Prostate gland (tissue), 2 donors: ENCODE measurements around the gene SETD6. TPM values are rescaled to one million over a fixed set of nuclear protein-coding genes. Genes with fewer than 3 reads are reported as not detected.

Experiments
- DNase-seq: peaks from one replicate; pipeline ENCODE4 v3.0.0-alpha.2; 2019; ENCODE audit warnings: low spot score
- H3K27ac ChIP-seq, 2 donors: fragments of 200-600 bp; sonication (generic); 2 replicates each; pipeline ENCODE4 v1.5.1; 2017 to 2019
- H3K27me3 ChIP-seq: fragments of 200-600 bp; sonication (generic); replicated peaks from 2 replicates; pipeline ENCODE4 v1.5.1; 2019; ENCODE audit not compliant: insufficient read depth
- H3K36me3 ChIP-seq, 2 donors: fragments of 200-600 bp; sonication (generic); 1 replicate in 1 of 2; 2 replicates in 1 of 2; pipeline versions ENCODE4 v1.5.1 to v1.8.1; 2017 to 2019
- H3K4me1 ChIP-seq: fragments of 200-600 bp; sonication (generic); replicated peaks from 2 replicates; pipeline ENCODE4 v1.5.1; 2019
- H3K4me3 ChIP-seq, 2 donors: fragments of 200-600 bp; sonication (generic); 2 replicates each; pipeline ENCODE4 v1.5.1; 2017 to 2019
- H3K9me3 ChIP-seq: fragments of 200-600 bp; sonication (generic); 2 replicates; pipeline ENCODE4 v1.5.1; 2017
- POLR2A ChIP-seq: fragments of 450-650 bp; IDR thresholded peaks from one replicate; pipeline ENCODE4 v1.6.1; 2016; ENCODE audit warnings: antibody characterized with exemption, mild to moderate bottlenecking
- POLR2AphosphoS5 ChIP-seq: sonication (generic); formaldehyde crosslinking; IDR thresholded peaks from one replicate; pipeline ENCODE4 v1.6.1; 2017; ENCODE audit warnings: antibody characterized with exemption
- WGBS: methylation state at CpG from one replicate; pipeline ENCODE4 v1.1.5; 2018; 5-methylcytosine and 5-hydroxymethylcytosine counted together
- intact Hi-C: fragments of 100-400 bp; cut with DNase I; formaldehyde crosslinking; loops from one replicate; pipeline ENCODE4 v1.14.2; 2022
- total RNA-seq, 2 donors: library from RNA; depleted of rRNA; stranded (reverse); fragments of >200 nt; gene quantifications; one replicate each; pipeline ENCODE4 v1.1.0, GENCODE V29; 2016
- TF ChIP-seq, protein P1 (sequence below), 4 experiments: fragments of 200-600 bp in 2 of 4; fragments of 450-650 bp in 2 of 4; sonication (generic) in 2 of 4; IDR thresholded peaks; 1 replicate in 3 of 4; 2 replicates in 1 of 4; pipeline ENCODE4 v1.5.1; 2016 to 2019; ENCODE audit warnings: antibody characterized with exemption in 4 of 4, mild to moderate bottlenecking in 2 of 4, moderate library complexity in 2 of 4

The SETD6 gene
- total RNA-seq, 2 donors from 2014 or later, result 45.4 to 55.8 TPM

DNA sequence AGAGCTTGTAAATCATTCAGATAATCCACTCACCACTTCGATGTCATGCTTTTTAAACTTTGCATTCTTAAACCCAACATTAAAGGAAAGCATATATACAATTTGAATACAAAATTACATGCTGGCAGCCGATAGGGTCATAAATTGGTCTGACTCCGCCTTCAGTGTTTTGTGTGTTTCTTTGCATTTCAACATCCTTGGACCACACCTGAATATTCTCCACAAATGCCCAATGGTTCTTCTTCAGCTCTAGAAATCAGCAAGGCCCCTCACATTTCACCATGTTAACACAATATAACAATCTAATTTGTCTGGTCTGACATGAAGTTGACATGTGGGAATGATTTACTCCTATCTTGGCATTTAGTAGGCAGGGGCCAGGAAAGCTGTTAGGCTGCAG lies 17.1 kb downstream of the SETD6 start:
- TF ChIP-seq POLR2AphosphoS5, result no peak
- TF ChIP-seq POLR2A, result no peak
- TF ChIP-seq, protein P1, sequence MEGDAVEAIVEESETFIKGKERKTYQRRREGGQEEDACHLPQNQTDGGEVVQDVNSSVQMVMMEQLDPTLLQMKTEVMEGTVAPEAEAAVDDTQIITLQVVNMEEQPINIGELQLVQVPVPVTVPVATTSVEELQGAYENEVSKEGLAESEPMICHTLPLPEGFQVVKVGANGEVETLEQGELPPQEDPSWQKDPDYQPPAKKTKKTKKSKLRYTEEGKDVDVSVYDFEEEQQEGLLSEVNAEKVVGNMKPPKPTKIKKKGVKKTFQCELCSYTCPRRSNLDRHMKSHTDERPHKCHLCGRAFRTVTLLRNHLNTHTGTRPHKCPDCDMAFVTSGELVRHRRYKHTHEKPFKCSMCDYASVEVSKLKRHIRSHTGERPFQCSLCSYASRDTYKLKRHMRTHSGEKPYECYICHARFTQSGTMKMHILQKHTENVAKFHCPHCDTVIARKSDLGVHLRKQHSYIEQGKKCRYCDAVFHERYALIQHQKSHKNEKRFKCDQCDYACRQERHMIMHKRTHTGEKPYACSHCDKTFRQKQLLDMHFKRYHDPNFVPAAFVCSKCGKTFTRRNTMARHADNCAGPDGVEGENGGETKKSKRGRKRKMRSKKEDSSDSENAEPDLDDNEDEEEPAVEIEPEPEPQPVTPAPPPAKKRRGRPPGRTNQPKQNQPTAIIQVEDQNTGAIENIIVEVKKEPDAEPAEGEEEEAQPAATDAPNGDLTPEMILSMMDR (IDR thresholded peaks at IDR 0.05), result no peak
- Histone ChIP-seq H3K27ac (no peak overlapping the region), H3K4me1 (no peaks in the 10 kb centered on the region), H3K4me3 (no peak overlapping the region), H3K27me3 (no peaks in the 10 kb centered on the region), H3K9me3 (no peaks in the 10 kb centered on the region), H3K36me3 (peaks cover 9 to 12% of the 10 kb centered on the region in 2 donors)
- WGBS, result 84% methylated on average over 3 of the region's 3 CpGs
- DNase-seq, result no peak
- intact Hi-C loops, result no loop called here

DNA sequence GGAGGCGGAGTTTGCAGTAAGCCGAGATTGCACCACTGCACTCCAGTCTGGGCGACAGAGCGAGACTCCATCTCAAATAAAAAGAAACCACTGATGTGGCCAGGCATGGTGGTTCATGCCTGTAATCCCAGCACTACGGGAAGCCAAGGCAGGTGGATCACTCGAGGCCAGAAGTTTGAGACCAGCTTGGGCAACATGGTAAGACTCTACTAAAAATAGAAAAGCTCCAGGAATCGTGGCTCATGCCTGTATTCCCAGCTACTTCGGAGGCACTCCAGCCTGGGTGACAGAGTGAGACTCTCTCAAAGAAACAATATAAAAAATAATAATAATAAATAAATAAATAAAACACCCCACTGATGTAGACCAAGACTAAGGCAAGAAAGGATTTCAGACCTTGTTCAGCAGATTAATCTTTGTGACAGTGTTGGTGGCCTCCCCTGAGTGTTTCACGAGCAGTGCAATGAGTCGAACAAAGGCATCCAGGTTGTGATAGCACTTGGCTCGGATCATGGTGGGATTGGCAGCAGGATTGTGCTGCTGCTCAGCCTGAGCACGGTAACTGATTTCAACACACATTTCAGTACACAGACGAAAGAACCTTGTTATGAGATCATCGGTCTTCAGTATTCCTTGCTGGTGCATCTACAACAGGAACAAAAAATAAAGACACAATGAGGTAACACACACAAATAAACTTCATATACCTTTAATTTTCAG lies 18.6 kb downstream of the SETD6 start:
- Histone ChIP-seq H3K9me3 (no peaks in the 10 kb centered on the region), H3K27me3 (no peaks in the 10 kb centered on the region), H3K36me3 (peaks cover 12 to 13% of the 10 kb centered on the region in 2 donors), H3K4me3 (no peak overlapping the region), H3K4me1 (no peaks in the 10 kb centered on the region), H3K27ac (no peak overlapping the region)
- WGBS, result 90% methylated on average over 14 of the region's 14 CpGs
- intact Hi-C loops, result no loop called here
- DNase-seq, result no peak
- TF ChIP-seq POLR2AphosphoS5 (no peak), POLR2A (no peak)
- TF ChIP-seq, protein P1 (IDR thresholded peaks at IDR 0.05), result no peak

DNA sequence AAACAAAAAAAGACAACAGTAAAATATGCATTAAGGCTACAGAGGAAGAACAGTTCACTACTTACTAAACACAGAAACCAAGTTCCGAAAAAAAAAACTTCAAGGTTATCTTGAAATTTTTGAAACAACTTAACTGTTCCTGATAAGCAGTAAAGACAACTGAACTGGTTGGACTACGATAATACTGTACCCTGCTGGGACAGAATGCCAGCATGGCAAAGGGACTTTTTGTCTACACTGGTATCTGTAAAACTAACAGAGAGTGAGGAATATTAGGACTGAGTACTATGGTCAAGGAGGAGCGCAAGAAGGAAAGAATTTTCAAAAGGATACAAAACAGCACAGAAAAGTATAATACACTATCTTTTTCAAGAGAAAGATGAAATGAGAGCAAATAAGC lies 19.8 kb downstream of the SETD6 start:
- peaks cover 17 to 22% of the 10 kb centered on the region in 2 donors for H3K36me3 ChIP-seq
- WGBS, result 87% methylated on average over 3 of the region's 3 CpGs

DNA sequence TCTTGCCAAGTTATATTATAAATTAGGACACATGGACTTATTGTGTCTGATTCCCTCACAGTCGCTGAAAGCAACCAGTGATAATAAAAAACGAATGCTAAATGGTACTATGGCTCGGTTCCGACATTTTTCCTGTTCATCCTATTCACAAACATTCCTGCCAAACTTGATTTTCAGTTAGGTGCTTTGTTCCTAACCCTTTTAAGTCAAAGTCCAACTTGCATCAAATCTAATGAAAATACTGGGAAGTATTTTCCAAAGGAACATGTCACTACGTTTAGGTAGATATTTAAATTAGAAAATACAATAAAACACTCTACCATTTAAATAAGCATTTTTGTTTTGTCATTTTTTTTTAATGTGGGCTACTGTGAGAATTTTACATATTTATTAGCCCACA lies 21.0 kb downstream of the SETD6 start:
- Histone ChIP-seq H3K27me3 (no peaks in the 10 kb centered on the region), H3K9me3 (no peaks in the 10 kb centered on the region), H3K4me3 (no peak overlapping the region), H3K4me1 (no peaks in the 10 kb centered on the region), H3K27ac (no peak overlapping the region), H3K36me3 (peaks cover 17 to 26% of the 10 kb centered on the region in 2 donors)
- TF ChIP-seq, protein P1 (IDR thresholded peaks at IDR 0.05), result no peak
- TF ChIP-seq POLR2A (no peak), POLR2AphosphoS5 (no peak)
- intact Hi-C loops, result no loop called here
- WGBS, result 65% methylated on average over 5 of the region's 5 CpGs
- no peak for DNase-seq

More for the DNA sequence above, 19.8 kb downstream of the SETD6 start:
- no peak for DNase-seq
- Histone ChIP-seq H3K4me3 (no peak overlapping the region), H3K4me1 (no peaks in the 10 kb centered on the region), H3K9me3 (no peaks in the 10 kb centered on the region), H3K27ac (no peak overlapping the region), H3K27me3 (no peaks in the 10 kb centered on the region)
- TF ChIP-seq, protein P1 (IDR thresholded peaks at IDR 0.05), result no peak
- TF ChIP-seq POLR2A, result no peak
- no peak for TF ChIP-seq POLR2AphosphoS5
- intact Hi-C loops, result no loop called here
